Measurements from ENCODE around the gene OR9I1.

The OR9I1 gene

GRCh38 chr11:58068655-58069054 is 56.7 kb downstream of the OR9I1 start:
- Mint-ChIP-seq H3K9me3 (no peaks in the 10 kb centered on the region), H3K4me1 (no peaks in the 10 kb centered on the region), H3K4me3 (no peak overlapping the region), H3K27me3 (no peaks in the 10 kb centered on the region), H3K36me3 (no peaks in the 10 kb centered on the region), H3K27ac (no peak overlapping the region)
- CTCF ChIA-PET, result no interaction called here
- DNase-seq, result no peak

GRCh38 chr11:58067685-58068084 is 57.6 kb downstream of the OR9I1 start:
- CTCF ChIA-PET, result no interaction called here
- DNase-seq, result no peak
- Mint-ChIP-seq H3K4me3 (no peak overlapping the region), H3K27ac (no peak overlapping the region), H3K36me3 (no peaks in the 10 kb centered on the region), H3K27me3 (no peaks in the 10 kb centered on the region), H3K4me1 (no peaks in the 10 kb centered on the region), H3K9me3 (no peaks in the 10 kb centered on the region)

Measured in activated naive CD4-positive, alpha-beta T cell treated with anti-CD3 and anti-CD28 coated beads, Interleukin-2, amount 10 ng/mL, durations not matched to agents 7 days and 5 days (primary cell).